SK-N-SH (cell line): Measurements from ENCODE around the gene CENPW. TPM values are rescaled to one million over a fixed set of nuclear protein-coding genes. Genes with fewer than 3 reads are reported as not detected.

Experiments used
- CTCF ChIA-PET: fragments of 300-600, 350-600 bp; formaldehyde crosslinking; extraction: SDS; loops from one replicate; lab custom pipeline; 2021; lab: Yijun Ruan, JAX
- POLR2A ChIA-PET: fragments of 350-600 bp; sonication (Branson Sonifier 250); formaldehyde crosslinking; extraction: SDS; loops from one replicate; lab custom pipeline; 2020; ENCODE audit warnings: antibody characterized with exemption, inconsistent platforms; lab: Yijun Ruan, JAX
- DNase-seq: peaks from one replicate; pipeline ENCODE4 v3.0.0; 2012
- H2AFZ ChIP-seq: fragments of 200-600 bp; sonication (generic); 2 replicates; pipeline ENCODE4 v1.8.1; 2016; ENCODE audit warnings: antibody characterized with exemption, mild to moderate bottlenecking, low read depth
- H3F3A ChIP-seq: fragments of 200-600 bp; sonication (generic); replicated peaks from 2 replicates; pipeline ENCODE3; 2016; ENCODE audit warnings: antibody characterized with exemption, mild to moderate bottlenecking; ENCODE audit not compliant: insufficient read depth
- H3K27ac ChIP-seq, 2 experiments: fragments of 200-500 bp in 1 of 2; fragments of 200-600 bp in 1 of 2; sonication (Bioruptor generic) in 1 of 2; sonication (generic), shearing (Covaris generic) in 1 of 2; 2 replicates each; pipeline versions ENCODE4 v1.5.1 to v1.6.1; 2014 to 2016; ENCODE audit warnings: low read depth in 2 of 2, inconsistent platforms in 1 of 2, low read length in 1 of 2, mild to moderate bottlenecking in 1 of 2, mixed read lengths in 1 of 2
- H3K27me3 ChIP-seq: fragments of 200-600 bp; sonication (generic), shearing (Covaris generic); 2 replicates; pipeline ENCODE4 v1.6.1; 2016; ENCODE audit warnings: mixed run types; ENCODE audit not compliant: insufficient read depth
- H3K36me3 ChIP-seq, 2 experiments: fragments of 200-500 bp in 1 of 2; fragments of 200-600 bp in 1 of 2; sonication (Bioruptor generic) in 1 of 2; sonication (generic) in 1 of 2; replicated peaks in 1 of 2; 2 replicates each; pipeline versions ENCODE3 to v1.5.1; 2014 to 2016; ENCODE audit warnings: low read length in 1 of 2, mild to moderate bottlenecking in 1 of 2; ENCODE audit not compliant: insufficient read depth in 2 of 2, control insufficient read depth in 1 of 2
- H3K4me1 ChIP-seq, 2 experiments: fragments of 200-500 bp in 1 of 2; fragments of 200-600 bp in 1 of 2; sonication (Bioruptor generic) in 1 of 2; sonication (generic), shearing (Covaris generic) in 1 of 2; 2 replicates each; pipeline versions ENCODE4 v1.5.1 to v1.6.1; 2014 to 2016; ENCODE audit warnings: low read depth in 1 of 2, low read length in 1 of 2, mixed run types in 1 of 2; ENCODE audit not compliant: insufficient read depth in 2 of 2, control insufficient read depth in 1 of 2
- H3K4me2 ChIP-seq: fragments of 200-600 bp; sonication (generic), shearing (Covaris generic); 2 replicates; pipeline ENCODE4 v1.6.1; 2017; ENCODE audit warnings: mixed run types
- H3K4me3 ChIP-seq, 2 experiments: fragments of 200-500 bp in 1 of 2; fragments of 200-600 bp in 1 of 2; sonication (Bioruptor generic) in 1 of 2; sonication (generic), shearing (Covaris generic) in 1 of 2; 2 replicates each; pipeline versions ENCODE4 v1.5.1 to v1.8.1; 2014 to 2016; ENCODE audit warnings: low read depth in 2 of 2, inconsistent platforms in 1 of 2, low read length in 1 of 2, mild to moderate bottlenecking in 1 of 2, mixed read lengths in 1 of 2, moderate library complexity in 1 of 2
- H3K79me2 ChIP-seq: fragments of 200-600 bp; sonication (generic); 2 replicates; pipeline ENCODE4 v1.8.1; 2017; ENCODE audit warnings: mild to moderate bottlenecking; ENCODE audit not compliant: insufficient read depth
- H3K9ac ChIP-seq: fragments of 200-600 bp; sonication (generic); 2 replicates; pipeline ENCODE4 v1.6.1; 2017; ENCODE audit warnings: mixed run types
- H3K9me2 ChIP-seq: fragments of 200-600 bp; sonication (generic); 2 replicates; pipeline ENCODE4 v1.6.1; 2017; ENCODE audit warnings: mixed run types
- H3K9me3 ChIP-seq: fragments of 200-600 bp; sonication (generic); 2 replicates; pipeline ENCODE4 v1.6.1; 2017; ENCODE audit warnings: mixed run types, mild to moderate bottlenecking, moderate library complexity
- H4K20me1 ChIP-seq: fragments of 200-600 bp; sonication (generic); 2 replicates; pipeline ENCODE4 v1.6.1; 2017; ENCODE audit warnings: mild to moderate bottlenecking, mixed run types; ENCODE audit not compliant: insufficient read depth
- CHD2 ChIP-seq: fragments of 150-350 bp; IDR thresholded peaks from 2 replicates; pipeline ENCODE4 v1.6.1; 2018; ENCODE audit warnings: low read length; ENCODE audit not compliant: partially characterized antibody
- ELF1 ChIP-seq: IDR thresholded peaks from 2 replicates; pipeline ENCODE4 v1.4.0; 2012
- EP300 ChIP-seq, 2 experiments: IDR thresholded peaks; 2 replicates each; pipeline versions ENCODE4 v1.4.0 to v1.6.1; 2012; ENCODE audit warnings: borderline replicate concordance in 1 of 2, low read depth in 1 of 2, low read length in 1 of 2
- FOSL2 ChIP-seq: IDR thresholded peaks from 2 replicates; pipeline ENCODE4 v1.4.0; 2012; ENCODE audit warnings: low read depth, mild to moderate bottlenecking, moderate library complexity, borderline replicate concordance
- FOXJ3 ChIP-seq: sonication (generic); formaldehyde crosslinking; IDR thresholded peaks from 2 replicates; pipeline ENCODE4 v1.5.1; 2020; ENCODE audit warnings: mild to moderate bottlenecking, missing genetic modification reagents
- GABPA ChIP-seq: IDR thresholded peaks from 2 replicates; pipeline ENCODE4 v1.4.0; 2012; ENCODE audit warnings: low read depth, mild to moderate bottlenecking
- JUND ChIP-seq: IDR thresholded peaks from 2 replicates; pipeline ENCODE4 v1.4.0; 2012
- MEF2A ChIP-seq: IDR thresholded peaks from 2 replicates; pipeline ENCODE4 v1.4.0; 2012; ENCODE audit warnings: low read depth, borderline replicate concordance
- MXI1 ChIP-seq: IDR thresholded peaks from 2 replicates; pipeline ENCODE4 v1.6.1; 2012; ENCODE audit warnings: mild to moderate bottlenecking, low read depth, low read length, improper control_type of control experiment
- RAD21 ChIP-seq: IDR thresholded peaks from 2 replicates; pipeline ENCODE4 v1.6.1; 2012; ENCODE audit warnings: mild to moderate bottlenecking, low read length
- RCOR1 ChIP-seq: fragments of 150-350 bp; IDR thresholded peaks from 2 replicates; pipeline ENCODE4 v1.6.1; 2017; ENCODE audit warnings: antibody characterized with exemption, low read length
- RFX5 ChIP-seq: IDR thresholded peaks from 2 replicates; pipeline ENCODE4 v1.6.1; 2012; ENCODE audit warnings: mild to moderate bottlenecking, improper control_type of control experiment, low read length
- RXRA ChIP-seq: IDR thresholded peaks from 2 replicates; pipeline ENCODE4 v1.4.0; 2012; ENCODE audit warnings: low read depth, mild to moderate bottlenecking, borderline replicate concordance
- SIN3A ChIP-seq: IDR thresholded peaks from 2 replicates; pipeline ENCODE4 v1.6.1; 2012; ENCODE audit warnings: low read depth, mild to moderate bottlenecking, low read length, moderate library complexity, borderline replicate concordance
- SMC3 ChIP-seq: IDR thresholded peaks from 2 replicates; pipeline ENCODE4 v1.6.1; 2012; ENCODE audit warnings: low read depth, low read length, improper control_type of control experiment
- TAF1 ChIP-seq: IDR thresholded peaks from 2 replicates; pipeline ENCODE4 v1.6.1; 2012; ENCODE audit warnings: low read depth, mild to moderate bottlenecking, low read length, moderate library complexity, borderline replicate concordance
- TCF12 ChIP-seq: IDR thresholded peaks from 2 replicates; pipeline ENCODE4 v1.4.0; 2012
- TEAD4 ChIP-seq: IDR thresholded peaks from 2 replicates; pipeline ENCODE4 v1.4.0; 2012; ENCODE audit warnings: mild to moderate bottlenecking, borderline replicate concordance; ENCODE audit not compliant: insufficient read depth
- YY1 ChIP-seq: IDR thresholded peaks from 2 replicates; pipeline ENCODE4 v1.4.0; 2012; ENCODE audit warnings: low read depth, mild to moderate bottlenecking
- WGBS: methylation state at CpG from one replicate; pipeline ENCODE4 v1.1.6; 2017; ENCODE audit warnings: low lambda C conversion rate; 5-methylcytosine and 5-hydroxymethylcytosine counted together
- polyA plus RNA-seq, 3 experiments: library from polyadenylated mRNA; depleted of rRNA; stranded (reverse); fragments of >200 nt; gene quantifications; 2 replicates each; pipeline ENCODE4 v1.2.3, GENCODE V29; 2012
- TF ChIP-seq, protein P1 (sequence below): IDR thresholded peaks from 2 replicates; pipeline ENCODE4 v1.4.0; 2012; ENCODE audit warnings: low read depth, borderline replicate concordance
- TF ChIP-seq, protein P2 (sequence below): IDR thresholded peaks from 2 replicates; pipeline ENCODE4 v1.4.0; 2012; ENCODE audit warnings: low read depth
- TF ChIP-seq, protein P3 (sequence below): fragments of 200-600 bp; sonication (generic); IDR thresholded peaks from 2 replicates; pipeline ENCODE4 v1.6.1; 2017; ENCODE audit warnings: antibody characterized with exemption, mild to moderate bottlenecking, moderate library complexity
- TF ChIP-seq, protein P4 (sequence below): fragments of 150-350 bp; IDR thresholded peaks from 2 replicates; pipeline ENCODE4 v1.6.1; 2017; ENCODE audit warnings: antibody characterized with exemption, low read length, low read depth, borderline replicate concordance

Gene CENPW
- polyA plus RNA-seq, 1 of the 3 experiments (the other 2 are of a cell fraction): 10.9 TPM

DNA sequence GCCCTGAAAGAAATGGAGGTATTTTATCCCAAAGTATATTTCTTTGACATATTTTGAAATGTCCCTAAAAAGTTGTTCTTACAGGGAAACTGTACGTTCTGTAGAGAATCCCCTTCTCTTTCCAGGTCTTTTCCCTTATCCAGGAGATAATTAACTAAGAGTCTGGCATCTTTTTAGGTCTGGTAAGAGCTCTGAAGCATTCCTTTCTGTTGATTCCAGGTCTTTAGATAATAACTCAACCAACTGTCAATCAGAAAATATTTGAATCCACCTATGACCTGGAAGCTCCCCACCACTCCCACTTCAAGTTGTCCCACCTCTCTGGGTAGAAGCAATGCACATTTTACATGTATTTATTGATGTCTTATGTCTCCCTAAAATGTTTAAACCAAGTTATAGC lies 26.0 kb upstream of the CENPW start:
- DNase-seq: no peak
- no peaks in the 10 kb centered on the region; a peak in 1 of 4 replicates for H3K4me1 ChIP-seq
- ChIA-PET CTCF (no interaction called here), POLR2A (no interaction called here)
- H3K9ac ChIP-seq: no peak overlapping the region
- H3K79me2 ChIP-seq: no peaks in the 10 kb centered on the region
- H3F3A ChIP-seq: no peaks in the 10 kb centered on the region
- H3K4me3 ChIP-seq: no peak overlapping the region
- WGBS: 53% methylated on average over 1 of the region's 1 CpG
- no peaks in the 10 kb centered on the region for H3K9me2 ChIP-seq
- H3K9me3 ChIP-seq: no peaks in the 10 kb centered on the region
- H3K27ac ChIP-seq: no peak overlapping the region
- no peaks in the 10 kb centered on the region for H3K27me3 ChIP-seq
- no peak overlapping the region for H3K4me2 ChIP-seq
- H2AFZ ChIP-seq: no peak overlapping the region
- no peak for TF ChIP-seq YY1
- TF ChIP-seq, protein P1, sequence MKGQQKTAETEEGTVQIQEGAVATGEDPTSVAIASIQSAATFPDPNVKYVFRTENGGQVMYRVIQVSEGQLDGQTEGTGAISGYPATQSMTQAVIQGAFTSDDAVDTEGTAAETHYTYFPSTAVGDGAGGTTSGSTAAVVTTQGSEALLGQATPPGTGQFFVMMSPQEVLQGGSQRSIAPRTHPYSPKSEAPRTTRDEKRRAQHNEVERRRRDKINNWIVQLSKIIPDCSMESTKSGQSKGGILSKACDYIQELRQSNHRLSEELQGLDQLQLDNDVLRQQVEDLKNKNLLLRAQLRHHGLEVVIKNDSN: no peak
- TF ChIP-seq FOXJ3 (CRISPR knock-in tag): no peak
- no peak for TF ChIP-seq EP300 (IDR thresholded peaks at IDR 0.05; ENCODE audit: borderline replicate concordance in 1 of 2, low read depth in 1 of 2, low read length in 1 of 2)
- no peak for TF ChIP-seq MXI1
- TF ChIP-seq RAD21: no peak
- TF ChIP-seq JUND: no peak
- no peak for TF ChIP-seq GABPA
- no peak for TF ChIP-seq TAF1
- no peak for TF ChIP-seq TEAD4
- H4K20me1 ChIP-seq: no peaks in the 10 kb centered on the region
- no peaks in the 10 kb centered on the region for H3K36me3 ChIP-seq

- H3K4me1 ChIP-seq: no peaks in the 10 kb centered on the region; a peak in 1 of 4 replicates
- no peaks in the 10 kb centered on the region for H3K36me3 ChIP-seq
- H3K79me2 ChIP-seq: no peaks in the 10 kb centered on the region
- no peak overlapping the region for H3K4me3 ChIP-seq
- POLR2A ChIA-PET: no interaction called here
- H3K27ac ChIP-seq: no peak overlapping the region
- no peaks in the 10 kb centered on the region for H4K20me1 ChIP-seq
- no peak overlapping the region for H3K4me2 ChIP-seq
- H2AFZ ChIP-seq: no peak overlapping the region
- H3K27me3 ChIP-seq: no peaks in the 10 kb centered on the region
- H3K9me2 ChIP-seq: no peaks in the 10 kb centered on the region
- DNase-seq: no peak
- WGBS: 54% methylated on average over 1 of the region's 1 CpG
- H3K9ac ChIP-seq: no peak overlapping the region
- CTCF ChIA-PET: no interaction called here
- no peaks in the 10 kb centered on the region for H3F3A ChIP-seq
- TF ChIP-seq ELF1 (no peak), RFX5 (no peak), MXI1 (no peak), RAD21 (no peak), RCOR1 (no peak), FOXJ3 (CRISPR knock-in tag) (no peak), MEF2A (no peak), SMC3 (no peak), RXRA (no peak), GABPA (no peak), SIN3A (no peak), FOSL2 (no peak), CHD2 (no peak), TCF12 (no peak)
- TF ChIP-seq, protein P1: no peak
- TF ChIP-seq, protein P2, sequence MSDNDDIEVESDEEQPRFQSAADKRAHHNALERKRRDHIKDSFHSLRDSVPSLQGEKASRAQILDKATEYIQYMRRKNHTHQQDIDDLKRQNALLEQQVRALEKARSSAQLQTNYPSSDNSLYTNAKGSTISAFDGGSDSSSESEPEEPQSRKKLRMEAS: no peak
- TF ChIP-seq, protein P3, sequence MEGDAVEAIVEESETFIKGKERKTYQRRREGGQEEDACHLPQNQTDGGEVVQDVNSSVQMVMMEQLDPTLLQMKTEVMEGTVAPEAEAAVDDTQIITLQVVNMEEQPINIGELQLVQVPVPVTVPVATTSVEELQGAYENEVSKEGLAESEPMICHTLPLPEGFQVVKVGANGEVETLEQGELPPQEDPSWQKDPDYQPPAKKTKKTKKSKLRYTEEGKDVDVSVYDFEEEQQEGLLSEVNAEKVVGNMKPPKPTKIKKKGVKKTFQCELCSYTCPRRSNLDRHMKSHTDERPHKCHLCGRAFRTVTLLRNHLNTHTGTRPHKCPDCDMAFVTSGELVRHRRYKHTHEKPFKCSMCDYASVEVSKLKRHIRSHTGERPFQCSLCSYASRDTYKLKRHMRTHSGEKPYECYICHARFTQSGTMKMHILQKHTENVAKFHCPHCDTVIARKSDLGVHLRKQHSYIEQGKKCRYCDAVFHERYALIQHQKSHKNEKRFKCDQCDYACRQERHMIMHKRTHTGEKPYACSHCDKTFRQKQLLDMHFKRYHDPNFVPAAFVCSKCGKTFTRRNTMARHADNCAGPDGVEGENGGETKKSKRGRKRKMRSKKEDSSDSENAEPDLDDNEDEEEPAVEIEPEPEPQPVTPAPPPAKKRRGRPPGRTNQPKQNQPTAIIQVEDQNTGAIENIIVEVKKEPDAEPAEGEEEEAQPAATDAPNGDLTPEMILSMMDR: no peak
- TF ChIP-seq, protein P4, sequence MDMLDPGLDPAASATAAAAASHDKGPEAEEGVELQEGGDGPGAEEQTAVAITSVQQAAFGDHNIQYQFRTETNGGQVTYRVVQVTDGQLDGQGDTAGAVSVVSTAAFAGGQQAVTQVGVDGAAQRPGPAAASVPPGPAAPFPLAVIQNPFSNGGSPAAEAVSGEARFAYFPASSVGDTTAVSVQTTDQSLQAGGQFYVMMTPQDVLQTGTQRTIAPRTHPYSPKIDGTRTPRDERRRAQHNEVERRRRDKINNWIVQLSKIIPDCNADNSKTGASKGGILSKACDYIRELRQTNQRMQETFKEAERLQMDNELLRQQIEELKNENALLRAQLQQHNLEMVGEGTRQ: no peak
- H3K9me3 ChIP-seq: no peaks in the 10 kb centered on the region
Measured at GRCh38 chr6:126318797-126319196, 21.1 kb upstream of the CENPW start.
